HEK293 (cell line): ENCODE results near the gene GSG1.

Experiments used
- CTCF ChIA-PET: fragments of 350-600 bp; formaldehyde crosslinking; extraction: SDS; loops from one replicate; lab custom pipeline; 2021; ENCODE audit warnings: antibody characterized with exemption; lab: Yijun Ruan, JAX
- POLR2A ChIA-PET: fragments of 300-600 bp; formaldehyde crosslinking; extraction: SDS; loops from one replicate; lab custom pipeline; 2020; ENCODE audit warnings: antibody characterized with exemption, inconsistent platforms; lab: Yijun Ruan, JAX
- H3K27ac ChIP-seq: fragments of 200-500 bp; sonication (Bioruptor generic); 2 replicates; pipeline ENCODE4 v1.5.1; 2014; ENCODE audit warnings: low read depth, low read length, control low read depth, inconsistent platforms; ENCODE audit errors: extremely low read depth
- H3K36me3 ChIP-seq, 2 experiments: fragments of 200-500 bp in 1 of 2; sonication (Bioruptor generic) in 1 of 2; 1 replicate in 1 of 2; 2 replicates in 1 of 2; pipeline ENCODE4 v1.5.1; 2014 to 2017; ENCODE audit warnings: inconsistent platforms in 2 of 2, low read length in 2 of 2; ENCODE audit not compliant: control insufficient read depth in 2 of 2, insufficient read depth in 1 of 2
- H3K4me1 ChIP-seq: fragments of 200-500 bp; sonication (Bioruptor generic); 2 replicates; pipeline ENCODE4 v1.5.1; 2014; ENCODE audit warnings: mild to moderate bottlenecking, low read length, inconsistent platforms; ENCODE audit not compliant: control insufficient read depth, insufficient read depth
- H3K4me3 ChIP-seq: 2 replicates; pipeline ENCODE4 v1.5.1; 2011; ENCODE audit warnings: low read depth, mild to moderate bottlenecking, control low read depth, low read length, moderate library complexity
- H3K9me3 ChIP-seq: fragments of 200-500 bp; sonication (Bioruptor generic); 2 replicates; pipeline ENCODE4 v1.5.1; 2014; ENCODE audit warnings: low read depth, low read length, inconsistent platforms; ENCODE audit not compliant: control insufficient read depth, insufficient read depth
- BCL11A ChIP-seq: fragments of 450-650 bp; formaldehyde crosslinking; IDR thresholded peaks from 2 replicates; pipeline ENCODE4 v1.5.1; 2016; ENCODE audit warnings: low read depth, missing biosample characterization, missing genetic modification characterization
- EGR2 ChIP-seq: fragments of 450-650 bp; formaldehyde crosslinking; IDR thresholded peaks from 2 replicates; pipeline ENCODE4 v1.5.1; 2016; ENCODE audit warnings: low read depth, missing biosample characterization, missing genetic modification characterization
- GFI1B ChIP-seq: fragments of 450-650 bp; formaldehyde crosslinking; IDR thresholded peaks from 2 replicates; pipeline ENCODE4 v1.5.1; 2016; ENCODE audit warnings: missing biosample characterization, missing genetic modification characterization
- KLF10 ChIP-seq: fragments of 450-650 bp; IDR thresholded peaks from 2 replicates; pipeline ENCODE4 v1.5.1; 2018; ENCODE audit warnings: missing biosample characterization, mild to moderate bottlenecking, missing genetic modification characterization
- PRDM1 ChIP-seq: fragments of 450-650 bp; formaldehyde crosslinking; IDR thresholded peaks from 2 replicates; pipeline ENCODE4; 2016; ENCODE audit warnings: missing biosample characterization, missing genetic modification characterization
- SALL2 ChIP-seq: fragments of 450-650 bp; formaldehyde crosslinking; IDR thresholded peaks from 2 replicates; pipeline ENCODE4 v1.5.0; 2017; ENCODE audit warnings: missing biosample characterization, mild to moderate bottlenecking, missing genetic modification characterization, borderline replicate concordance
- SP7 ChIP-seq: fragments of 450-650 bp; formaldehyde crosslinking; IDR thresholded peaks from 2 replicates; pipeline ENCODE4 v1.5.1; 2016; ENCODE audit warnings: missing biosample characterization, missing genetic modification characterization
- WT1 ChIP-seq: fragments of 450-650 bp; formaldehyde crosslinking; IDR thresholded peaks from 2 replicates; pipeline ENCODE4 v1.5.1; 2016; ENCODE audit warnings: missing biosample characterization, missing genetic modification characterization
- ZBTB48 ChIP-seq: fragments of 450-650 bp; formaldehyde crosslinking; IDR thresholded peaks from 2 replicates; pipeline ENCODE4 v1.5.1; 2016; ENCODE audit warnings: missing biosample characterization, missing genetic modification characterization
- ZNF248 ChIP-seq: fragments of 450-650 bp; formaldehyde crosslinking; IDR thresholded peaks from 2 replicates; pipeline ENCODE4 v1.5.1; 2017; ENCODE audit warnings: missing biosample characterization, missing genetic modification characterization
- ZNF391 ChIP-seq: fragments of 450-650 bp; formaldehyde crosslinking; IDR thresholded peaks from 2 replicates; pipeline ENCODE4 v1.5.1; 2016; ENCODE audit warnings: low read depth, missing biosample characterization, missing genetic modification characterization, borderline replicate concordance
- ZNF48 ChIP-seq: fragments of 450-650 bp; formaldehyde crosslinking; IDR thresholded peaks from 2 replicates; pipeline ENCODE4 v1.5.1; 2016; ENCODE audit warnings: missing biosample characterization, missing genetic modification characterization
- ZNF529 ChIP-seq: fragments of 450-650 bp; formaldehyde crosslinking; IDR thresholded peaks from 2 replicates; pipeline ENCODE4 v1.5.1; 2017; ENCODE audit warnings: missing genetic modification characterization, missing biosample characterization; ENCODE audit not compliant: insufficient replicate concordance
- ZNF768 ChIP-seq: fragments of 450-650 bp; formaldehyde crosslinking; IDR thresholded peaks from 2 replicates; pipeline ENCODE4 v1.5.1; 2018; ENCODE audit warnings: missing biosample characterization, mild to moderate bottlenecking, missing genetic modification characterization
- ZNF837 ChIP-seq: fragments of 450-650 bp; formaldehyde crosslinking; IDR thresholded peaks from 2 replicates; pipeline ENCODE4 v1.5.1; 2016; ENCODE audit warnings: missing biosample characterization, missing genetic modification characterization
- ZSCAN30 ChIP-seq: fragments of 450-650 bp; IDR thresholded peaks from 2 replicates; pipeline ENCODE4 v1.5.1; 2018; ENCODE audit warnings: missing biosample characterization, mild to moderate bottlenecking, missing genetic modification characterization, moderate library complexity
- TF ChIP-seq, protein P1 (sequence below): fragments of 450-650 bp; formaldehyde crosslinking; IDR thresholded peaks from 2 replicates; pipeline ENCODE4 v1.5.1; 2017; ENCODE audit warnings: missing biosample characterization, missing genetic modification characterization
- TF ChIP-seq, protein P2 (sequence below): fragments of 450-650 bp; IDR thresholded peaks from 2 replicates; pipeline ENCODE4 v1.5.1; 2018; ENCODE audit warnings: missing biosample characterization, mild to moderate bottlenecking, missing genetic modification characterization
- TF ChIP-seq, protein P3 (sequence below): fragments of 450-650 bp; formaldehyde crosslinking; IDR thresholded peaks from 2 replicates; pipeline ENCODE4 v1.5.1; 2016; ENCODE audit warnings: missing biosample characterization, missing genetic modification characterization
- TF ChIP-seq, protein P4 (sequence below): fragments of 450-650 bp; formaldehyde crosslinking; IDR thresholded peaks from 2 replicates; pipeline ENCODE4 v1.5.1; 2016; ENCODE audit warnings: missing biosample characterization, missing genetic modification characterization

The GSG1 gene

DNA sequence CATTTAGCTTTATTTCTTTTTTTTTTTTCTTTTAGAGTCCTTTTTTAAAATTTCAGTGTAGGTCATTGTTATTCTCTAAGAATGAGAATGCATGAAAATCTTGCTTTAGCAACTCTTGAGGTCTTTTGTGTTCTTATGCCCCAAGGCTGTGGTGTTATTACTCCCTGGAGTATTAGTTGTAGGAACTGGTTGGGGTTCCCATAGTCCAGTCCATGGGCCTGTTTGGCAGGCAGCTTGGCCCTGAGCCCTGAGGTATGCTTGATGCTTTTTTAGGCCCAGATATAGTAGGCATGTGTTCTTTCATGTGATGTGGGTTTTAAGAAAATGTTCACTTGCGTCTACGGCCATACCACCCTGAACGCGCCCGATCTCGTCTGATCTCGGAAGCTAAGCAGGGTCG lies 57.7 kb downstream of the GSG1 start:
- H3K27ac ChIP-seq, result no peak overlapping the region
- ChIA-PET POLR2A (no interaction called here), CTCF (interaction anchor here (0.7 to 2.8 kb wide), 4 partner anchors 9 to 309 kb away, joined by 4 to 9 read pairs (median 6); no protein-coding TSS in a partner anchor)
- peaks cover 21% of the 10 kb centered on the region; the same call in 1 of the 2 replicates for H3K4me1 ChIP-seq
- H3K36me3 ChIP-seq, result no peaks in the 10 kb centered on the region
- no peak overlapping the region for H3K4me3 ChIP-seq
- no peak for TF ChIP-seq ZNF768 (tag by site-specific recombination)
- TF ChIP-seq, protein P1, sequence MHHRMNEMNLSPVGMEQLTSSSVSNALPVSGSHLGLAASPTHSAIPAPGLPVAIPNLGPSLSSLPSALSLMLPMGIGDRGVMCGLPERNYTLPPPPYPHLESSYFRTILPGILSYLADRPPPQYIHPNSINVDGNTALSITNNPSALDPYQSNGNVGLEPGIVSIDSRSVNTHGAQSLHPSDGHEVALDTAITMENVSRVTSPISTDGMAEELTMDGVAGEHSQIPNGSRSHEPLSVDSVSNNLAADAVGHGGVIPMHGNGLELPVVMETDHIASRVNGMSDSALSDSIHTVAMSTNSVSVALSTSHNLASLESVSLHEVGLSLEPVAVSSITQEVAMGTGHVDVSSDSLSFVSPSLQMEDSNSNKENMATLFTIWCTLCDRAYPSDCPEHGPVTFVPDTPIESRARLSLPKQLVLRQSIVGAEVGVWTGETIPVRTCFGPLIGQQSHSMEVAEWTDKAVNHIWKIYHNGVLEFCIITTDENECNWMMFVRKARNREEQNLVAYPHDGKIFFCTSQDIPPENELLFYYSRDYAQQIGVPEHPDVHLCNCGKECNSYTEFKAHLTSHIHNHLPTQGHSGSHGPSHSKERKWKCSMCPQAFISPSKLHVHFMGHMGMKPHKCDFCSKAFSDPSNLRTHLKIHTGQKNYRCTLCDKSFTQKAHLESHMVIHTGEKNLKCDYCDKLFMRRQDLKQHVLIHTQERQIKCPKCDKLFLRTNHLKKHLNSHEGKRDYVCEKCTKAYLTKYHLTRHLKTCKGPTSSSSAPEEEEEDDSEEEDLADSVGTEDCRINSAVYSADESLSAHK, result no peak
- TF ChIP-seq, protein P2, sequence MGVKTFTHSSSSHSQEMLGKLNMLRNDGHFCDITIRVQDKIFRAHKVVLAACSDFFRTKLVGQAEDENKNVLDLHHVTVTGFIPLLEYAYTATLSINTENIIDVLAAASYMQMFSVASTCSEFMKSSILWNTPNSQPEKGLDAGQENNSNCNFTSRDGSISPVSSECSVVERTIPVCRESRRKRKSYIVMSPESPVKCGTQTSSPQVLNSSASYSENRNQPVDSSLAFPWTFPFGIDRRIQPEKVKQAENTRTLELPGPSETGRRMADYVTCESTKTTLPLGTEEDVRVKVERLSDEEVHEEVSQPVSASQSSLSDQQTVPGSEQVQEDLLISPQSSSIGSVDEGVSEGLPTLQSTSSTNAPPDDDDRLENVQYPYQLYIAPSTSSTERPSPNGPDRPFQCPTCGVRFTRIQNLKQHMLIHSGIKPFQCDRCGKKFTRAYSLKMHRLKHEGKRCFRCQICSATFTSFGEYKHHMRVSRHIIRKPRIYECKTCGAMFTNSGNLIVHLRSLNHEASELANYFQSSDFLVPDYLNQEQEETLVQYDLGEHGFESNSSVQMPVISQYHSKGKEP (tag by site-specific recombination), result no peak
- no peaks in the 10 kb centered on the region for H3K9me3 ChIP-seq

DNA sequence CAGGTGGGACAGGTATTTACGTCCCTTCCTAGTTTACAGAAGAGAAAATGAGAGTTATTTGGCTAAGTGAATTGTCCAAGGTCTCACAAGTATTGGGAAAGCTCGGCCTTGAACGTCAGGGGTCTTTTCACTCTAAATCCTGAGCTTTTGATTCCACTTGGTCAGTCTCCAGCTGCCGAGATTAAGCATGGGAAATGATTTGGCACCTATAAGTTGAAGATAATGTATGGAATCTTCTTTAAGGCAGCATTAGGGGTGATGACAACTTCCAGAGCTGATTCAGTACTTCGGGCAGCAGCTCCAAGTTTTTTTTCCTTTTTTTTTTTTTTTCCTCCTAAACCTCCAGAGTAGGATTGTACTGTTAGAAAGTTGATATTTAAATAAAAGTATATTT lies 58.6 kb downstream of the GSG1 start:
- Histone ChIP-seq H3K4me3 (peak overlapping the region; percentile 96), H3K9me3 (no peaks in the 10 kb centered on the region), H3K27ac (no peak overlapping the region; the same call in 1 of the 2 replicates), H3K36me3 (no peaks in the 10 kb centered on the region), H3K4me1 (peaks cover 16% of the 10 kb centered on the region; the same call in 1 of the 2 replicates)
- POLR2A ChIA-PET, result interaction anchor here (1.4 kb wide), 1 partner anchor 37 kb away, joined by 3 read pairs; no protein-coding TSS in a partner anchor
- CTCF ChIA-PET, result interaction anchor here (0.7 to 2.8 kb wide), 5 partner anchors 10 to 308 kb away, joined by 3 to 9 read pairs (median 4); no protein-coding TSS in a partner anchor
- TF ChIP-seq, protein P3, sequence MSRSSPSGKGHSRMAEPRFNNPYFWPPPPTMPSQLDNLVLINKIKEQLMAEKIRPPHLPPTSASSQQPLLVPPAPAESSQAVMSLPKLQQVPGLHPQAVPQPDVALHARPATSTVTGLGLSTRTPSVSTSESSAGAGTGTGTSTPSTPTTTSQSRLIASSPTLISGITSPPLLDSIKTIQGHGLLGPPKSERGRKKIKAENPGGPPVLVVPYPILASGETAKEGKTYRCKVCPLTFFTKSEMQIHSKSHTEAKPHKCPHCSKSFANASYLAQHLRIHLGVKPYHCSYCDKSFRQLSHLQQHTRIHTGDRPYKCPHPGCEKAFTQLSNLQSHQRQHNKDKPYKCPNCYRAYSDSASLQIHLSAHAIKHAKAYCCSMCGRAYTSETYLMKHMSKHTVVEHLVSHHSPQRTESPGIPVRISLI, result peak; percentile 68; the same call in 1 of the 2 replicates
- TF ChIP-seq PRDM1, result peak; percentile 90
- TF ChIP-seq, protein P4, sequence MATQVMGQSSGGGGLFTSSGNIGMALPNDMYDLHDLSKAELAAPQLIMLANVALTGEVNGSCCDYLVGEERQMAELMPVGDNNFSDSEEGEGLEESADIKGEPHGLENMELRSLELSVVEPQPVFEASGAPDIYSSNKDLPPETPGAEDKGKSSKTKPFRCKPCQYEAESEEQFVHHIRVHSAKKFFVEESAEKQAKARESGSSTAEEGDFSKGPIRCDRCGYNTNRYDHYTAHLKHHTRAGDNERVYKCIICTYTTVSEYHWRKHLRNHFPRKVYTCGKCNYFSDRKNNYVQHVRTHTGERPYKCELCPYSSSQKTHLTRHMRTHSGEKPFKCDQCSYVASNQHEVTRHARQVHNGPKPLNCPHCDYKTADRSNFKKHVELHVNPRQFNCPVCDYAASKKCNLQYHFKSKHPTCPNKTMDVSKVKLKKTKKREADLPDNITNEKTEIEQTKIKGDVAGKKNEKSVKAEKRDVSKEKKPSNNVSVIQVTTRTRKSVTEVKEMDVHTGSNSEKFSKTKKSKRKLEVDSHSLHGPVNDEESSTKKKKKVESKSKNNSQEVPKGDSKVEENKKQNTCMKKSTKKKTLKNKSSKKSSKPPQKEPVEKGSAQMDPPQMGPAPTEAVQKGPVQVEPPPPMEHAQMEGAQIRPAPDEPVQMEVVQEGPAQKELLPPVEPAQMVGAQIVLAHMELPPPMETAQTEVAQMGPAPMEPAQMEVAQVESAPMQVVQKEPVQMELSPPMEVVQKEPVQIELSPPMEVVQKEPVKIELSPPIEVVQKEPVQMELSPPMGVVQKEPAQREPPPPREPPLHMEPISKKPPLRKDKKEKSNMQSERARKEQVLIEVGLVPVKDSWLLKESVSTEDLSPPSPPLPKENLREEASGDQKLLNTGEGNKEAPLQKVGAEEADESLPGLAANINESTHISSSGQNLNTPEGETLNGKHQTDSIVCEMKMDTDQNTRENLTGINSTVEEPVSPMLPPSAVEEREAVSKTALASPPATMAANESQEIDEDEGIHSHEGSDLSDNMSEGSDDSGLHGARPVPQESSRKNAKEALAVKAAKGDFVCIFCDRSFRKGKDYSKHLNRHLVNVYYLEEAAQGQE (tag by site-specific recombination), result peak; percentile 84
- no peak for TF ChIP-seq ZBTB48 (tag by site-specific recombination)
- no peak for TF ChIP-seq EGR2 (tag by site-specific recombination)

DNA sequence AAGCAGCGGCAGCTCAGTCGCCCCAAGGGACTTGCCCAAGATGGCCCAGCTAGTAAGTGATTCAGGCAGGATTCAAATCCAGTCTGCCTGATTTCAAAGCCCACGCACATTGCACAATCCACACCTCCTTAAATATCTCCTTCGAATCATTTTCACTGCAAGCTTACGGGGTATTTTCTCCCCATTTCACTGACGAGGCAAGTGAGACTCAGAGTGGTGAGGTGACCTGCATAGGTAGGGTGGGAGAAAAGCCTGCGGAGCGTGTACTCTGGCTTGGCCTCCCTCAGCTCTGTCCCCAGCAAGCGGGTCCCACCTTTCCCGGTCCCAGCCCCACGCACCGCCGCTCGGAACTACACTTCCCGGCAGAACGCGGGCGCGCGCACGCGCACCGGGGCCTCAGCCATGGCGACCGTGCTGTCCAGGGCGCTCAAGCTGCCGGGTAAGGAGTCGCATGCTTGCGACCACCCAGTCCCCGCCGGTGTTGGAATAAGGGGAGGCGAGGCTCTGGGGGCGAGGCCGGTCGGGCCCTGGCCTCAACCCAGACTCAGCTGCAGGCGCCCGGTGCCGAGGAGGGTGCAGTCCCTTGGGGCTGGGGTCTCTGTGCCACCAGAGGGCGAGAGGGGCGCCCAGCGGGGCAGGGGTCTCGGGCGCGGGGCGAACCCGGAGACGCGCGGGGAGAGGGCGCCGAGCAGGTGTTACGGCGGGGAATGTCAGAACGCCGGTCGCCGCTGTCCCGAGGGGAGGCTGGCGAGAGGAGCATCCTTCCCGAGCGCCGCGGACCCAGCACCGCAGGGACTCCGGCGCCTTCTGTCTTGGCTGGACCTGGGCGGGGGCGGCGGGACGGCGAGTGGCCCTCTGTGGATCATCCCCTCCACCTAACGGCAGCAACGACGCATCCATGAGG lies 59.2 kb downstream of the GSG1 start, which contains the start of gene FAM234B:
TSS of gene FAM234B (plus strand) at position 380 of the 904 bp plus-strand sequence. CDS start at position 403, 23 bp downstream.
- peak within 1 kb of the TSS; percentile 77; the same call in 1 of the 2 replicates for H3K27ac ChIP-seq
- TF ChIP-seq BCL11A (tag by site-specific recombination) (no peak), SP7 (tag by site-specific recombination) (peak; percentile 54), GFI1B (tag by site-specific recombination) (no peak), KLF10 (tag by site-specific recombination) (no peak), ZNF48 (tag by site-specific recombination) (no peak), ZNF529 (tag by site-specific recombination) (no peak), ZSCAN30 (tag by site-specific recombination) (no peak), ZNF391 (0 out of 2 replicates have a peak, but pooled peaks have one; percentile 21), ZNF837 (tag by site-specific recombination) (no peak), ZNF248 (tag by site-specific recombination) (no peak), WT1 (tag by site-specific recombination) (no peak), SALL2 (tag by site-specific recombination) (no peak)

More for the DNA sequence above, 59.2 kb downstream of the GSG1 start, which contains the start of gene FAM234B:
- ChIA-PET CTCF (interaction anchor here (0.7 to 2.8 kb wide), 5 partner anchors 12 to 307 kb away, joined by 3 to 9 read pairs (median 7); no protein-coding TSS in a partner anchor), POLR2A (interaction anchor here (0.5 to 1.4 kb wide), 3 partner anchors 32 to 152 kb away, joined by 3 read pairs; partner anchors contain the start of gene GPRC5A)
- no peaks in the 10 kb centered on the region for H3K36me3 ChIP-seq
- peak within 1 kb of the TSS; percentile 96 for H3K4me3 ChIP-seq
- H3K9me3 ChIP-seq, result no peaks in the 10 kb centered on the region
- peaks cover 18% of the 10 kb centered on the region for H3K4me1 ChIP-seq
